ENCODE results near the gene MCM3.

- no peak for TF ChIP-seq CTCF (IDR thresholded peaks at IDR 0.05)
- TF ChIP-seq POLR2AphosphoS5 (IDR thresholded peaks at IDR 0.05): no peak
Measured at GRCh38 chr6:52261229-52261628, 23.3 kb downstream of the MCM3 start.
